GM12875 (cell line): Measurements from ENCODE around the gene SCLY.

Source experiments
- H3K4me3 ChIP-seq: one replicate; pipeline ENCODE4 v1.5.1; 2011; ENCODE audit warnings: low read depth, low read length, control low read depth
- CTCF ChIP-seq: IDR thresholded peaks from 2 replicates; pipeline ENCODE4 v1.5.1; 2011; ENCODE audit warnings: low read depth, mild to moderate bottlenecking, control low read depth, inconsistent platforms, low read length, moderate library complexity, borderline replicate concordance; ENCODE audit not compliant: insufficient read depth

The SCLY gene

GRCh38 chr2:238091436-238092060 lies 30.7 kb downstream of the SCLY start:
- TF ChIP-seq CTCF: no peak

GRCh38 chr2:238092486-238093035 lies 31.8 kb downstream of the SCLY start:
- no peak overlapping the region for H3K4me3 ChIP-seq
- no peak for TF ChIP-seq CTCF

More at GRCh38 chr2:238091436-238092060, 30.7 kb downstream of the SCLY start:
- no peak overlapping the region for H3K4me3 ChIP-seq

GRCh38 chr2:238093181-238094140 lies 32.7 kb downstream of the SCLY start:
- H3K4me3 ChIP-seq: no peak overlapping the region
- no peak for TF ChIP-seq CTCF

GRCh38 chr2:238094438-238095022 lies 33.7 kb downstream of the SCLY start:
- no peak for TF ChIP-seq CTCF
- no peak overlapping the region for H3K4me3 ChIP-seq

GRCh38 chr2:238095143-238095542 lies 34.3 kb downstream of the SCLY start:
- no peak for TF ChIP-seq CTCF
- no peak overlapping the region for H3K4me3 ChIP-seq

- no peak for TF ChIP-seq CTCF
- H3K4me3 ChIP-seq: no peak overlapping the region
Observed at GRCh38 chr2:238096311-238097011, 35.7 kb downstream of the SCLY start.
